Neutrophil (primary cell): ENCODE data around the gene HEATR5B.

Experiments used
- H3K27ac ChIP-seq: fragments of 200-600 bp; sonication (generic); 2 replicates; pipeline ENCODE4 v1.5.1; 2016; ENCODE audit warnings: mild to moderate bottlenecking, moderate library complexity
- H3K27me3 ChIP-seq: fragments of 200-600 bp; sonication (generic); 2 replicates; pipeline ENCODE4 v1.6.0; 2016; ENCODE audit warnings: mild to moderate bottlenecking
- H3K36me3 ChIP-seq: fragments of 200-600 bp; sonication (generic); 2 replicates; pipeline ENCODE4 v1.5.1; 2017
- H3K4me1 ChIP-seq, 2 experiments: fragments of 200-600 bp in 1 of 2; sonication (generic) in 1 of 2; 1 replicate in 1 of 2; 2 replicates in 1 of 2; pipeline versions ENCODE4 v1.5.1 to v1.6.1; 2013 to 2016; ENCODE audit warnings: low read depth in 1 of 2, low read length in 1 of 2, mild to moderate bottlenecking in 1 of 2, moderate library complexity in 1 of 2; ENCODE audit not compliant: control insufficient read depth in 1 of 2, insufficient read depth in 1 of 2
- H3K4me3 ChIP-seq, 2 experiments: fragments of 200-600 bp in 1 of 2; sonication (generic) in 1 of 2; 1 replicate in 1 of 2; 2 replicates in 1 of 2; pipeline ENCODE4 v1.5.1; 2013 to 2016; ENCODE audit warnings: low read depth in 1 of 2, low read length in 1 of 2, mild to moderate bottlenecking in 1 of 2, moderate library complexity in 1 of 2
- H3K9me3 ChIP-seq: fragments of 200-600 bp; sonication (generic); 2 replicates; pipeline ENCODE4 v1.5.1; 2016
- CTCF ChIP-seq: fragments of 200-600 bp; sonication (generic); IDR thresholded peaks from 2 replicates; pipeline ENCODE4 v1.5.1; 2016; ENCODE audit warnings: antibody characterized with exemption

The HEATR5B gene

GRCh38 chr2:37111958-37112357 is 27.8 kb upstream of the HEATR5B start:
- Histone ChIP-seq H3K27ac (no peak overlapping the region), H3K4me1 (no peaks in the 10 kb centered on the region), H3K4me3 (no peak overlapping the region), H3K27me3 (no peaks in the 10 kb centered on the region), H3K9me3 (no peaks in the 10 kb centered on the region), H3K36me3 (peaks cover 85% of the 10 kb centered on the region)
- no peak for TF ChIP-seq CTCF

- Histone ChIP-seq H3K9me3 (no peaks in the 10 kb centered on the region), H3K4me1 (no peaks in the 10 kb centered on the region), H3K27me3 (no peaks in the 10 kb centered on the region), H3K4me3 (no peak overlapping the region), H3K27ac (no peak overlapping the region), H3K36me3 (peaks cover 85% of the 10 kb centered on the region)
- TF ChIP-seq CTCF, result no peak
Observed at GRCh38 chr2:37110306-37111212, 26.4 kb upstream of the HEATR5B start.

GRCh38 chr2:37109523-37109922 is 25.4 kb upstream of the HEATR5B start:
- H3K9me3 ChIP-seq, result no peaks in the 10 kb centered on the region
- H3K27me3 ChIP-seq, result no peaks in the 10 kb centered on the region
- H3K4me3 ChIP-seq, result no peak overlapping the region
- H3K36me3 ChIP-seq, result peaks cover 91% of the 10 kb centered on the region
- TF ChIP-seq CTCF, result no peak
- H3K27ac ChIP-seq, result no peak overlapping the region
- H3K4me1 ChIP-seq, result no peaks in the 10 kb centered on the region

- Histone ChIP-seq H3K4me1 (no peaks in the 10 kb centered on the region), H3K27ac (no peak overlapping the region), H3K9me3 (no peaks in the 10 kb centered on the region), H3K4me3 (no peak overlapping the region), H3K27me3 (no peaks in the 10 kb centered on the region), H3K36me3 (peaks cover 100% of the 10 kb centered on the region)
- TF ChIP-seq CTCF, result no peak
Observed at GRCh38 chr2:37105150-37105549, 21.0 kb upstream of the HEATR5B start.

- no peaks in the 10 kb centered on the region for H3K9me3 ChIP-seq
- TF ChIP-seq CTCF, result no peak
- H3K36me3 ChIP-seq, result peaks cover 100% of the 10 kb centered on the region
- no peaks in the 10 kb centered on the region for H3K27me3 ChIP-seq
- H3K4me3 ChIP-seq, result no peak overlapping the region
- no peak overlapping the region for H3K27ac ChIP-seq
- H3K4me1 ChIP-seq, result no peaks in the 10 kb centered on the region
Observed at GRCh38 chr2:37104178-37104577, 20.0 kb upstream of the HEATR5B start.
